Measurements from ENCODE around the gene GRAMD4. TPM values are rescaled to one million over a fixed set of nuclear protein-coding genes. Genes with fewer than 3 reads are reported as not detected.

GRAMD4 gene
- total RNA-seq, 1 experiment from 2014 or later = 19.8 TPM

GRCh38 chr22:46592390-46592872 lies 27.8 kb upstream of the GRAMD4 start:
- Histone ChIP-seq H3K79me2 (ENCODE audit: insufficient read depth, low read length) (no peaks in the 10 kb centered on the region), H2AK5ac (ENCODE audit: insufficient read length, low read length) (no peak overlapping the region), H3T11ph (ENCODE audit: low read length) (no peak overlapping the region), H3K9me3 (ENCODE audit: control insufficient read depth, low read depth, low read length) (no peaks in the 10 kb centered on the region), H3K27ac (ENCODE audit: insufficient read length, low read depth, low read length) (no peak overlapping the region), H3K14ac (ENCODE audit: insufficient read depth, low read length) (no peak overlapping the region; the same call in 1 of the 2 replicates), H2AFZ (ENCODE audit: low read length) (no peak overlapping the region), H3K18ac (ENCODE audit: insufficient read length, low read depth, low read length) (no peak overlapping the region), H3K4me2 (ENCODE audit: insufficient read depth, insufficient read length, low read length) (no peak overlapping the region), H3K27me3 (ENCODE audit: insufficient read depth, low read length) (no peaks in the 10 kb centered on the region), H3K9ac (ENCODE audit: extremely low read depth, insufficient read length, low read length) (no peak overlapping the region), H3K79me1 (ENCODE audit: insufficient read depth, low read depth, low read length, poor library complexity, severe bottlenecking) (no peaks in the 10 kb centered on the region), H3K4me1 (ENCODE audit: insufficient read depth, low read length) (peaks cover 2% of the 10 kb centered on the region; the same call in 1 of the 2 replicates), H4K5ac (ENCODE audit: insufficient read length, low read depth, low read length) (no peak overlapping the region), H4K91ac (ENCODE audit: insufficient read length, low read depth, low read length) (no peak overlapping the region), H3K23me2 (ENCODE audit: insufficient read length, low read depth, low read length, poor library complexity, severe bottlenecking) (no peaks in the 10 kb centered on the region), H4K8ac (replicated peaks; ENCODE audit: insufficient read length, low read depth, low read length) (no peak overlapping the region), H2BK20ac (ENCODE audit: low read depth, low read length, poor library complexity, severe bottlenecking) (no peak overlapping the region), H3K56ac (ENCODE audit: insufficient read length, low read depth, low read length) (no peak overlapping the region), H2BK15ac (ENCODE audit: low read depth, low read length) (no peak overlapping the region), H2BK5ac (ENCODE audit: insufficient read length, low read length) (no peak overlapping the region), H2BK12ac (ENCODE audit: insufficient read length, low read depth, low read length) (no peak overlapping the region), H4K20me1 (ENCODE audit: control insufficient read depth, insufficient read depth, insufficient read length) (no peaks in the 10 kb centered on the region), H2BK120ac (ENCODE audit: low read depth, low read length, poor library complexity, severe bottlenecking) (no peak overlapping the region), H3K4ac (ENCODE audit: low read depth, low read length) (no peak overlapping the region), H3K23ac (ENCODE audit: insufficient read length, low read depth, low read length) (no peak overlapping the region)
- no peak for TF ChIP-seq CTCF (conservative IDR thresholded peaks at IDR 0.05)
- peaks cover 22 to 38% of the 10 kb centered on the region in 2 experiments for H3K4me1 Mint-ChIP-seq
- no CpG with 5 or more reads among the region's 13 CpGs for WGBS (ENCODE audit: extremely low coverage, insufficient read length, low lambda C conversion rate)
- no peak for DNase-seq
- no peaks in the 10 kb centered on the region for H3K27me3 Mint-ChIP-seq (ENCODE audit: low read depth)
- no peaks in the 10 kb centered on the region for H3K9me3 Mint-ChIP-seq
- H3K36me3 Mint-ChIP-seq (ENCODE audit: insufficient read depth in 1 of 3, low read depth in 3 of 3) = no peaks in the 10 kb centered on the region
- peak overlapping the region in 1 of 3 experiments; percentile 53; a peak in 2 of 7 replicates for H3K27ac Mint-ChIP-seq
- no peak overlapping the region; a peak in 1 of 5 replicates for H3K4me3 Mint-ChIP-seq

Measured in H9 (cell line).